ENCODE data around the gene C20orf96.
"Not testable (repeated sequence)": the region's sequence is repeated elsewhere in the genome, so short reads cannot be mapped to it uniquely, and the experiment has no call there.

C20orf96 gene

DNA sequence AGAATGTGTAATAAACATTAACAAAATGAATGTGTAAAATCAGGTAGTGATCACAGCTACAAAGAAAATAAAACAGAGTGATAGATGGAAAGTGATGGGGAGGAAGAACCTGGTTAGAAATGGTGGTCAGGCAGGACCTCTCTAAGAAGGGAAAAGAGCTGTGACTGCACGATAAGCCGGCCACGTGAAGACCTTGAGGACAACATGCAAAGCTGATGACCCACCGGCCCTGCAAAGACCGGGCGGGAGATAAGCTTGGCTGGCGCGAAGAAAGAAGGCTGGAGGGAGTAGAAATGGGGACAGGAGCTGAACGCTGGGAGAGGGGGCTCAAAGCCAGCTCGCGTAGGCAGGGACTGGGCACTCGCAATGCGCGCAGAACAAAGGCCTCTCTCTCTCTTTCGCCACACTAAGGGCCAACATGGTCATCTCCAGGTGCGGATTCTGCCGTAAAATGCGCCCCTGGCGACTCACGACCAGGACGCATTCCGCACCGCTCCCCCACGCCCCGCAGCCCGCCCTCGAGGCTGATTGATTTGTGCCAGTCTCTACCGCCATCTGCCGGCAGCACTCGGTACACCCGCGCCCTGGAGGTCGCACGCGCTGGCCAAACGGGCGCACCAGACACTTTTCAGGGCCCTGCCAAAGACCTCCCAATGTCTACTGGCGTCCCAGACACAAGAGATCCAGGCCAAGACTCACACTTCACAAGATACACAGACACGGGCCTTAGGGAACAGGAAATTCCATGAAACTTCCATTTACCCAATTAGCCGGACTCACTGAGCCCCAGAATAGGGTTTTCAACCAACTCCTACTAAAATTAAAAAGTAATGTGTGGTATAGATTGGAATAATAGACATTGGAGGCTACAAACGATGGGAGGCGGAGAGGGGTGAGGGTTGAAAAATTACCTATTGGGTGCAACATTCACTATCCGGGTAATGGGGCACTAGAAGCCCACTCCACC lies 23.7 kb downstream of the C20orf96 start:
- FAIRE-seq (no peak), DNase-seq (ENCODE audit: insufficient read length, low spot score) (peak; percentile 51)
- TF ChIP-seq, protein P1, sequence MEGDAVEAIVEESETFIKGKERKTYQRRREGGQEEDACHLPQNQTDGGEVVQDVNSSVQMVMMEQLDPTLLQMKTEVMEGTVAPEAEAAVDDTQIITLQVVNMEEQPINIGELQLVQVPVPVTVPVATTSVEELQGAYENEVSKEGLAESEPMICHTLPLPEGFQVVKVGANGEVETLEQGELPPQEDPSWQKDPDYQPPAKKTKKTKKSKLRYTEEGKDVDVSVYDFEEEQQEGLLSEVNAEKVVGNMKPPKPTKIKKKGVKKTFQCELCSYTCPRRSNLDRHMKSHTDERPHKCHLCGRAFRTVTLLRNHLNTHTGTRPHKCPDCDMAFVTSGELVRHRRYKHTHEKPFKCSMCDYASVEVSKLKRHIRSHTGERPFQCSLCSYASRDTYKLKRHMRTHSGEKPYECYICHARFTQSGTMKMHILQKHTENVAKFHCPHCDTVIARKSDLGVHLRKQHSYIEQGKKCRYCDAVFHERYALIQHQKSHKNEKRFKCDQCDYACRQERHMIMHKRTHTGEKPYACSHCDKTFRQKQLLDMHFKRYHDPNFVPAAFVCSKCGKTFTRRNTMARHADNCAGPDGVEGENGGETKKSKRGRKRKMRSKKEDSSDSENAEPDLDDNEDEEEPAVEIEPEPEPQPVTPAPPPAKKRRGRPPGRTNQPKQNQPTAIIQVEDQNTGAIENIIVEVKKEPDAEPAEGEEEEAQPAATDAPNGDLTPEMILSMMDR (IDR thresholded peaks at IDR 0.05; ENCODE audit: insufficient read depth, missing control alignments): peak; percentile 85

- TF ChIP-seq, protein P1 (IDR thresholded peaks at IDR 0.05; ENCODE audit: insufficient read depth, missing control alignments): no peak
- FAIRE-seq (no peak), DNase-seq (ENCODE audit: insufficient read length, low spot score) (no peak)
These were observed 26.8 kb downstream of the C20orf96 start for GRCh38 chr20:263701-264100.

DNA sequence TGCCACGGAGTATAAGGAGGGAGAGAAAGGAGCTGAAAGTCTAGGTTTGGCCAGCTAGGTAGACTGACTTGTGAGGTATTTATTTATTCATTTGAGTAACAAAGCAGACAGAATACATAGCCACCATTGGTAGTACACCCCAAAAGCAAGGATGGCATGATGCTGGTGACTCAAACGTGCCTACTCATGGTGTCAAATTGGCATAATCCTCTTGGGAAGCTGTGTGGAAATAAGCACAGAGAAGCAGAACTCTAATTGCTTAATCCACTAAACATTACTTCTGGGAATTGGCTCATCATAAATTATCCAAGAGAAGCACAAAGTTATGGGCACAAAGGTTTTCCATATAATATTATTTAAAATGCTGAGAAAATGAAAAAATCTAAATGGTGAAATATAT lies 30.6 kb downstream of the C20orf96 start:
- FAIRE-seq (no peak), DNase-seq (ENCODE audit: insufficient read length, low spot score) (no peak)
- TF ChIP-seq, protein P1 (IDR thresholded peaks at IDR 0.05; ENCODE audit: insufficient read depth, missing control alignments): no peak

DNA sequence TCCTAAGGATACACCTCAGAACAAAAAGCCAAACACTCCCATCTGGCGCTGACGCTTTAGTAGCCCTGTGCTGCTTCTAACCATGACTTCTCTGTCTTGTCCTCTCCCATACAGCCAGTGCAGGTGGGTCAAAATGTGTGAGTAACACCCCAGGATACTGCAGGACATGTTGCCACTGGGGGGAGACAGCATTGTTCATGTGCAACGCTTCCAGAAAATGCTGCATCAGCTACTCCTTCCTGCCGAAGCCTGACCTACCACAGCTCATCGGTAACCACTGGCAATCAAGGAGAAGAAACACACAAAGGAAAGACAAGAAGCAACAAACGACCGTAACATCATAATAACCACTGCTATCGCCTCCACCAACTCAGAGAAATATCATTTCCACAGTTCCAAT lies 31.6 kb downstream of the C20orf96 start:
- TF ChIP-seq, protein P1 (IDR thresholded peaks at IDR 0.05; ENCODE audit: insufficient read depth, missing control alignments): no peak
- no peak for FAIRE-seq
- DNase-seq (ENCODE audit: insufficient read length, low spot score): no peak

GRCh38 chr20:258269-258858 lies 32.2 kb downstream of the C20orf96 start:
- FAIRE-seq (no peak), DNase-seq (ENCODE audit: insufficient read length, low spot score) (no peak)
- TF ChIP-seq, protein P1 (IDR thresholded peaks at IDR 0.05; ENCODE audit: insufficient read depth, missing control alignments): no peak

GRCh38 chr20:257419-257818 lies 33.1 kb downstream of the C20orf96 start, which contains the start of gene DEFB132:
DEFB132 (plus strand) TSS chr20:257724; CDS start chr20:257779, 55 bp downstream.
- FAIRE-seq (no peak), DNase-seq (ENCODE audit: insufficient read length, low spot score) (no peak)
- TF ChIP-seq, protein P1 (IDR thresholded peaks at IDR 0.05; ENCODE audit: insufficient read depth, missing control alignments): no peak

DNA sequence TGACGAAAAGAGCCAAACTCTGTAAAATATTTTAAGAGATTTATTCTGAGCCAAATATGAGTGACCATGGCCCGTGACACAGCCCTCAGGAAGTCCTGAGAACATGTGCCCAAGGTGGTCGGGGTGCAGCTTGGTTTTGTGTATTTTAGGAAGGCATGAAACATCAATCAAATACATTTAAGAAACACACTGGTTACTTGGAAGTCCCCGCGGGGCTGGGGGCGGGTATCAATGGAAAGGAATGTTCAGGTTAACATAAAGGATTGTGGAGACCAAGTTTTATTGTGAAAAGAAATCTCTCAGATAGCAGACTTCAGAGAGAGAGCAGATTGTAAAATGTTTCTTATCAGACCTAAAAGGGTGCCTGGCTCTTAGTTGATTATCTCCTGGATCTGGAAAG lies 37.1 kb downstream of the C20orf96 start:
- FAIRE-seq; DNase-seq (ENCODE audit: insufficient read length, low spot score): not testable (repeated sequence)
